Retinal pigment epithelial cell (primary cell): ENCODE measurements around the gene SETD2.

Experiments used
- DNase-seq: peaks from one replicate; pipeline ENCODE4 v3.0.0-alpha.2; 2010; ENCODE audit warnings: low read depth
- H3K4me3 ChIP-seq: 2 replicates; pipeline ENCODE4 v1.5.1; 2011; ENCODE audit warnings: mild to moderate bottlenecking, low read length, control low read depth, moderate library complexity
- TF ChIP-seq, protein P1 (sequence below): conservative IDR thresholded peaks from 2 replicates; pipeline ENCODE4 v1.5.1; 2011; ENCODE audit warnings: low read depth, low read length, control low read depth, inconsistent platforms

The SETD2 gene

DNA sequence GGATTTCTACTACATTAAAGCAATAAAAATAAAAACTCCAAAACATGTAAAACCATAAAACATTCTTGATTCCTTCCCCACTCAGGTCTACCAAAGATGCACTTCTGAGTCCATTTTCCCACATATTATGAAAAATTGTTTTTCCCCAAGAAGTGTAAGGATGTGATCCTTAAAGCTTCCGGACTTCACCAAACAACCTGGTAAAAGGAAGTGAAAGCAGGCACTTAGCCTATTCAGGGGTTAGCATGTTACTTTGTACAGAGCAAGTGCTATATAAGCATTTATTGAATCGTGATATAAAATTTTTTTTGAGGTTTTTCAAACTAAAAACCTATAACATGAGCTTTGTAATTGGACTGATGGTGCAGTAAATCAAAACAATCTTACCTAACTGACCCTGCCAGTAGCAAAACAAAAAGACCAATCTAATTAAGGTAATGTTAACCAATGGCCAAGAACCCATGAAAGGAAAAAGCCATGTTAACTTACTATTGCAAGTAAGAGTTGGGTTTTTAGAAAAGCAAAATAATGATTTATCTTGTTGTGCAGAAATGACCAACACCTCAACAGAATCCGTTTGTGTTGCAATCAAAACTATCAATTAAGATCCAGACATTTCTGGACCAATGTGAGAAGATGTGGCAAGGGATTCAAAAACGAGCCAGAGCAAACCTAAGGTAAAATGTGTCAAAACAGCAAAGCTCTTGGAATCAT is 1.8 kb downstream of the SETD2 start:
- DNase-seq: no peak
- TF ChIP-seq, protein P1, sequence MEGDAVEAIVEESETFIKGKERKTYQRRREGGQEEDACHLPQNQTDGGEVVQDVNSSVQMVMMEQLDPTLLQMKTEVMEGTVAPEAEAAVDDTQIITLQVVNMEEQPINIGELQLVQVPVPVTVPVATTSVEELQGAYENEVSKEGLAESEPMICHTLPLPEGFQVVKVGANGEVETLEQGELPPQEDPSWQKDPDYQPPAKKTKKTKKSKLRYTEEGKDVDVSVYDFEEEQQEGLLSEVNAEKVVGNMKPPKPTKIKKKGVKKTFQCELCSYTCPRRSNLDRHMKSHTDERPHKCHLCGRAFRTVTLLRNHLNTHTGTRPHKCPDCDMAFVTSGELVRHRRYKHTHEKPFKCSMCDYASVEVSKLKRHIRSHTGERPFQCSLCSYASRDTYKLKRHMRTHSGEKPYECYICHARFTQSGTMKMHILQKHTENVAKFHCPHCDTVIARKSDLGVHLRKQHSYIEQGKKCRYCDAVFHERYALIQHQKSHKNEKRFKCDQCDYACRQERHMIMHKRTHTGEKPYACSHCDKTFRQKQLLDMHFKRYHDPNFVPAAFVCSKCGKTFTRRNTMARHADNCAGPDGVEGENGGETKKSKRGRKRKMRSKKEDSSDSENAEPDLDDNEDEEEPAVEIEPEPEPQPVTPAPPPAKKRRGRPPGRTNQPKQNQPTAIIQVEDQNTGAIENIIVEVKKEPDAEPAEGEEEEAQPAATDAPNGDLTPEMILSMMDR: no peak
- H3K4me3 ChIP-seq: peak overlapping the region; percentile 82

DNA sequence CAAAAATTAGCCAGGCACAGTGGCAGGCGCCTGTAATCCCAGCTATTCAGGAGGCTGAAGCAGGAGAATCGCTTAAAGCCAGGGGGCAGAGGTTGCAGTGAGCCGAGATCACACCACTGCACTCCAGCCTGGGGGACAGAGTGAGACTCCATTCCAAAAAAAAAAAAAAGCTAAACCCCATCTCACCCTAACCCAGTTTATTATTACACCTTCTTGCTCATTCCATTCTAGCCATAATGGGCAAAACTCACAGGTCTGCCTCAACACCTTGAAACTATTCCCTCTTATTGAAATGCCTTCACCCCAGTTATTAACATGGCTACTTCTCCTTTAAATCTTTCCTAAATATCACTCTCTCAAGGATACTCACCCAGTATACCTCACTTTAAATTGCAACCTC is 4.1 kb downstream of the SETD2 start:
- no peak overlapping the region for H3K4me3 ChIP-seq
- no peak for DNase-seq
- TF ChIP-seq, protein P1: no peak

DNA sequence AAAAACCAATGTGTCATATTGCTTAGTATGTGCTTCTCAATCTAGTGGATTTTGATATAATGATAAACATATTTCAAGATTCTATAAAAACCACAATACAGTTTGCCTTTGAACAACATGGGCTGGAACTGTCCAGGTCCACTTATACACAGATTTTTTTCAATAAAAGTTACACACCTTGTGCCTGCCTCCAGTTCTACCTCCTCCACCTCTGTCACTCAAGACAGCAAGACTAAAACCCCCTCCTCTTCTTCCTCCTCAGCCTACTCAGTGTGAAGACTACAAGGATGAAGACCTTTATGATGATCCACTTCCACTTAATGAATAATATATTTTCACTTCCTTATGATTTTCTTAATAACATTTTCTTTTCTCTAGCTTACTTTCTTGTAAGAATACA is 5.7 kb downstream of the SETD2 start:
- TF ChIP-seq, protein P1: no peak
- no peak overlapping the region for H3K4me3 ChIP-seq
- DNase-seq: no peak

DNA sequence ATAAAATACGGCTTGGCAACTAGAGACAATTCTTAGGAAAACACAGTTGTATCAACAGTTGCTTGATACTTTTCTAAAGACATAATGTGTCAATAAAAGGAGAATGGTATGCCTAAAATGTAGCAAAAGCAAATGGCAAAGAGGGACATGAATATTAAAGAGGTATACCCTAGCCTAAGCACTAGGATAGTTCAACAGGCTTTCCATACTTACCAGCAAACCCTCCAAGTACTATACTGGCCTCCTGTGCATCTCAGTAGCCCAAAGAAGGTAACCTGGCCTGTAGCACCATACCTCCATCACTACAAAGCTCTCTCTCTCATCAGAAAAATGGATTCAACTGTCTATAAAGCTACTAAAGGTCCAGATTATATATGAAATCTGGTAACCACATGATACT is 7.5 kb downstream of the SETD2 start:
- no peak for DNase-seq
- TF ChIP-seq, protein P1: no peak
- no peak overlapping the region for H3K4me3 ChIP-seq

DNA sequence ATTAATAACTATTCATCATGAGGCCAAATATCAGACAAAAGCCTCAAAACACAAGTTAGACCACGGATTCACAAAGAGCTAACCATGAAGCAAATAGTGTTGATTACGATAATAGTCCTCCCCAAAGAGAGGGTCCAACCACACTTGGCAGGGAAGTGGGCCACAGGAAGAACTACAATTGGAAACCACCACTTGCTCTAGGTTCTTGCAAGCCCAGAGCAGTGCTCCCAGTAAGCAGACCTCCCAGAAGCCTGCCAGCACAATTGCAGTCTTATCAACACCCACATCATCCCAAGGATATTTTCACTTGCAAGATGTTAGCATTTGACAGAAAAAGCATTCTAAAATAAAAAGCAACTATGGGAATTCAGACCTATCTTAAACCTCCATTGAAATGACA is 11.3 kb downstream of the SETD2 start:
- TF ChIP-seq, protein P1: no peak
- DNase-seq: no peak
- H3K4me3 ChIP-seq: no peak overlapping the region

DNA sequence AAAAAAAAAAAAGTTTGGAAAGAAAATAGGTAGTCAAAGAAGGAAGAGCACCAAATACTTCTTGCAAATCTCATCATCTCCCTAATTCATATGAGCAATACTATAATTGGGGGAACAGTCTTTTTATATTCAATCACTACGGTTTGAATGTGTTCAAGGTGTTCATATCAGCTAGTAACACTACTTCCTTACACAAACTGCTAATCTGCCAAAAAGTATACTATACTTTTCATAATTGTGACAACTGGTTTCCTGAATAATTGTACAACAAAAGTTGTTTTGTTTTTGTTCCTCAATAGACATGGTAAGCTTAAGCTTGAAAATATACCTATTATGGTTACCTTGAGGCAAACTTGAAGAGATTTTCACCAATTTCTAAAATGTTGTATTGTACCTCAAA is 12.1 kb downstream of the SETD2 start:
- TF ChIP-seq, protein P1: no peak
- no peak overlapping the region for H3K4me3 ChIP-seq
- no peak for DNase-seq

DNA sequence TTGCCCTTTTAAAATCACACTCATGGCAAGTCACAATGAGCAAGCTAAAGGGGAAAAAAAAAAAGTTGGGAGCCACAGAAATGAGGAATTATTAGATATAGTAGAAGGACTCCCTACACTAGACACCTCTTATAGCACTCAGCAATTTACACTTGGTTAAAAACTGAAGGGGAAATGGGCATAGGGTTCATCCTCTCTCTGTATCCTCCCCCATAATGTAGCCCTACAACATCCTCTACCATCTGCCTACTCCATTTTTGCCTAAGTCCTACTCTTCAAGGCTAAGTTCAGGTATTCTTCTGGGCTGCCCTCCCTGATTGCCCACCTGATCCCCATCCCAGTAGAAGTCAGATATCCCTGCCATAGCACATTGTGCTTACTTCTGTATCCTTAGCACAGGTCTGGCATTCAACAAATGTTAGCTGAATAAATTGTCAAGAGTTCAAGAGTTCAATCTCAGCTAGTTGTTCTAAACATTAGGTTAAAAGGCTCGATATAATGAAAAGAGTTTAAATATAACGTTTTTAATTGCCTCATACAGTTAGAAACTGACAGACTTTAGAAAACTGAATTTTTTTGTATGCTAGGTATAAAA is 14.5 kb downstream of the SETD2 start:
- TF ChIP-seq, protein P1: no peak
- no peak for DNase-seq
- H3K4me3 ChIP-seq: no peak overlapping the region
